ENCODE measurements around the gene SHKBP1. TPM values are rescaled to one million over a fixed set of nuclear protein-coding genes. Genes with fewer than 3 reads are reported as not detected.

The SHKBP1 gene
- total RNA-seq, 1 experiment from 2014 or later, result 49.7 TPM

DNA sequence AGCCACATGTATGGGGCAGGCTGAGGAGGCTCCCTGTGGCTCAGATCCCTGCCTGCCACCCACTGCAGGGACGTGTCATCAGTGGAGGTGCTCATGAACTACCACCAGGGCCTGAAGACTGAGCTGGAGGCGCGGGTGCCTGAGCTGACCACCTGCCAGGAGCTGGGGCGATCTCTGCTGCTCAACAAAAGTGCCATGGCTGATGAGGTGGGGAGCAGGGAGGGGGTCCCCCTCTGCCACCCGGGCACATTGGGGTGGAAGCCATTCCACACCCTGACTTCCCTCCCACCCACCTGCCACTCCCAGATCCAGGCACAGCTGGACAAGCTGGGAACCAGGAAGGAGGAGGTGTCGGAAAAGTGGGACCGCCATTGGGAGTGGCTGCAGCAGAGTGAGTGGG is 11.3 kb upstream of the SHKBP1 start:
- H3K36me3 ChIP-seq (ENCODE audit: insufficient read depth, low read length), result no peaks in the 10 kb centered on the region
- no peak overlapping the region for H3K27ac ChIP-seq (ENCODE audit: low read length)
- H3K4me2 ChIP-seq (ENCODE audit: low read depth, low read length, poor library complexity, severe bottlenecking), result no peak overlapping the region
- H3K4me1 ChIP-seq (ENCODE audit: low read length), result peaks cover 5% of the 10 kb centered on the region
- H3K9me3 ChIP-seq (ENCODE audit: low read length), result no peaks in the 10 kb centered on the region
- no peaks in the 10 kb centered on the region for H4K20me1 ChIP-seq (ENCODE audit: insufficient read depth, low read depth, low read length)
- no peaks in the 10 kb centered on the region for H3K79me2 ChIP-seq (ENCODE audit: low read length)
- H3K27me3 ChIP-seq (ENCODE audit: low read length), result no peaks in the 10 kb centered on the region
- no peak for DNase-seq
- no peak overlapping the region for H3K4me3 ChIP-seq (ENCODE audit: low read length)
- no peak overlapping the region for H3K9ac ChIP-seq (ENCODE audit: low read length)
- H3K9me2 ChIP-seq (replicated peaks; ENCODE audit: insufficient read depth, low read length), result no peaks in the 10 kb centered on the region
- H2AFZ ChIP-seq (ENCODE audit: low read length), result no peak overlapping the region

GRCh38 chr19:40565910-40566495 is 10.7 kb upstream of the SHKBP1 start:
- peaks cover 7% of the 10 kb centered on the region for H3K4me1 ChIP-seq (ENCODE audit: low read length)
- H3K36me3 ChIP-seq (ENCODE audit: insufficient read depth, low read length), result no peaks in the 10 kb centered on the region
- H3K27ac ChIP-seq (ENCODE audit: low read length), result no peak overlapping the region
- H3K4me3 ChIP-seq (ENCODE audit: low read length), result no peak overlapping the region
- no peaks in the 10 kb centered on the region for H3K79me2 ChIP-seq (ENCODE audit: low read length)
- no peak overlapping the region for H2AFZ ChIP-seq (ENCODE audit: low read length)
- no peaks in the 10 kb centered on the region for H3K9me3 ChIP-seq (ENCODE audit: low read length)
- DNase-seq, result no peak
- no peak overlapping the region for H3K4me2 ChIP-seq (ENCODE audit: low read depth, low read length, poor library complexity, severe bottlenecking)
- no peaks in the 10 kb centered on the region for H4K20me1 ChIP-seq (ENCODE audit: insufficient read depth, low read depth, low read length)
- no peaks in the 10 kb centered on the region for H3K9me2 ChIP-seq (replicated peaks; ENCODE audit: insufficient read depth, low read length)
- no peaks in the 10 kb centered on the region for H3K27me3 ChIP-seq (ENCODE audit: low read length)
- H3K9ac ChIP-seq (ENCODE audit: low read length), result no peak overlapping the region

- Histone ChIP-seq H3K4me3 (ENCODE audit: low read length) (no peak overlapping the region), H3K9me3 (ENCODE audit: low read length) (no peaks in the 10 kb centered on the region), H3K9ac (ENCODE audit: low read length) (no peak overlapping the region), H3K4me2 (ENCODE audit: low read depth, low read length, poor library complexity, severe bottlenecking) (no peak overlapping the region), H3K4me1 (ENCODE audit: low read length) (peaks cover 15% of the 10 kb centered on the region), H2AFZ (ENCODE audit: low read length) (no peak overlapping the region), H3K27me3 (ENCODE audit: low read length) (no peaks in the 10 kb centered on the region), H3K36me3 (ENCODE audit: insufficient read depth, low read length) (no peaks in the 10 kb centered on the region), H3K79me2 (ENCODE audit: low read length) (no peaks in the 10 kb centered on the region), H3K9me2 (replicated peaks; ENCODE audit: insufficient read depth, low read length) (no peaks in the 10 kb centered on the region), H4K20me1 (ENCODE audit: insufficient read depth, low read depth, low read length) (no peaks in the 10 kb centered on the region), H3K27ac (ENCODE audit: low read length) (no peak overlapping the region)
- no peak for DNase-seq
These were observed 9.5 kb upstream of the SHKBP1 start for GRCh38 chr19:40567040-40567749.

GRCh38 chr19:40567750-40568494 is 8.8 kb upstream of the SHKBP1 start:
- H3K27ac ChIP-seq (ENCODE audit: low read length), result no peak overlapping the region
- no peak overlapping the region for H3K9ac ChIP-seq (ENCODE audit: low read length)
- no peak overlapping the region for H3K4me2 ChIP-seq (ENCODE audit: low read depth, low read length, poor library complexity, severe bottlenecking)
- no peak overlapping the region for H2AFZ ChIP-seq (ENCODE audit: low read length)
- no peaks in the 10 kb centered on the region for H3K36me3 ChIP-seq (ENCODE audit: insufficient read depth, low read length)
- peaks cover 15% of the 10 kb centered on the region for H3K4me1 ChIP-seq (ENCODE audit: low read length)
- no peaks in the 10 kb centered on the region for H3K27me3 ChIP-seq (ENCODE audit: low read length)
- DNase-seq, result no peak
- no peaks in the 10 kb centered on the region for H3K79me2 ChIP-seq (ENCODE audit: low read length)
- no peaks in the 10 kb centered on the region for H3K9me3 ChIP-seq (ENCODE audit: low read length)
- H3K4me3 ChIP-seq (ENCODE audit: low read length), result no peak overlapping the region
- no peaks in the 10 kb centered on the region for H3K9me2 ChIP-seq (replicated peaks; ENCODE audit: insufficient read depth, low read length)
- H4K20me1 ChIP-seq (ENCODE audit: insufficient read depth, low read depth, low read length), result no peaks in the 10 kb centered on the region

DNA sequence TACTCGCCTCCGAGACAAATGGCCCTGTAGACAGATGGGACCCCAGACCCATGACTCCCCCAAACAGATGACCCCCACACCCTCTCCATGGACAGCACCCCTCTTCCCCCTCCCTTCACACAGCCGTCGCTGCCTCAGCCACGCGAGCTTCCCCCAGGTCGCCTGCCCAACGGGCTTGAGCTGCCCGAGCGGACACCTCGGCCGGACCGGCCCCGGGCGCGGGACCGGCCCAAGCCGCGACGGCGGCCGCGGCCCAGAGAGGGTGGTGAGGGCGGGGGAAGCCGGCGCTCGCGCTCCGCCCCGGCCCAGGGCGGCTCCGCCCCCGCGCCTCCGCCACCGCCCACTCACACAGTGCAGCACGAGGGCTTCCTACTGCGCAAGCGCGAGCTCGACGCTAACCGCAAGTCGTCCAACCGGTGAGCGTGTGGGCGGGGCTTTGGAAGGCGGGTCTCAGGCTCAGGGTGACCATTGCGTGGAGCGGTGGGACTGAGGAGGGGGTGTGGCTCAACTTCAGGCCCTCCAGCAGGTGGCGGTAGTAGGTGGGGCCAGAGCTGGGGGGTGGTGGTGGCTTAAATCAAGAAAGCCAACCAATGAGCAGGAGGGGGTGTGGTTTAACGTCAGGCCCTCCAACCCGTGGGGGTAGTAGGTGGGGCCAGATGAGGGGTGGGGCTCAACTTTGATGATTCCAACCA is 6.2 kb upstream of the SHKBP1 start:
- H3K4me3 ChIP-seq (ENCODE audit: low read length), result peak overlapping the region; percentile 52
- peak; percentile 100 for DNase-seq
- no peak overlapping the region for H3K27ac ChIP-seq (ENCODE audit: low read length)

DNA sequence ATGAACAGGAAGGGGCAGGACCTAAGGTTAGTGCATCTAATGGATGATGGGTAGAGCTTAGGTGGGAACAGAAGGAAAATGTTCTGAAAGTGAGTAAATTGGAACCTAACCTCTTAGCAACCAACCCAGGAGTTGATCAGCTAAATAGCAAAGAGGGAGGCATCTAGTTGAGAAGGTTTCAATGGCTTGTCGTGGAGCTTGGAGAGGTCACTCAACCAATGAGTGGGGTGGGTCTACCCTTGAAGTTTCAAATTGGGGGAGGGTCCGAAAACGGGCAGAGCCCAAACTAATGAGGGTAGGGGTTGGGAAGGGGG is 5.7 kb upstream of the SHKBP1 start:
- no peaks in the 10 kb centered on the region for H3K9me2 ChIP-seq (replicated peaks; ENCODE audit: insufficient read depth, low read length)
- H3K4me2 ChIP-seq (ENCODE audit: low read depth, low read length, poor library complexity, severe bottlenecking), result peak overlapping the region; percentile 61
- H3K9me3 ChIP-seq (ENCODE audit: low read length), result no peaks in the 10 kb centered on the region
- H2AFZ ChIP-seq (ENCODE audit: low read length), result peak overlapping the region; percentile 73; the same call in 1 of the 2 replicates
- H4K20me1 ChIP-seq (ENCODE audit: insufficient read depth, low read depth, low read length), result no peaks in the 10 kb centered on the region
- H3K9ac ChIP-seq (ENCODE audit: low read length), result peak overlapping the region; percentile 18
- H3K27ac ChIP-seq (ENCODE audit: low read length), result no peak overlapping the region
- H3K79me2 ChIP-seq (ENCODE audit: low read length), result no peaks in the 10 kb centered on the region
- peak overlapping the region; percentile 52 for H3K4me3 ChIP-seq (ENCODE audit: low read length)
- peaks cover 16% of the 10 kb centered on the region for H3K4me1 ChIP-seq (ENCODE audit: low read length)
- H3K27me3 ChIP-seq (ENCODE audit: low read length), result no peaks in the 10 kb centered on the region
- H3K36me3 ChIP-seq (ENCODE audit: insufficient read depth, low read length), result no peaks in the 10 kb centered on the region
- no peak for DNase-seq

More for the DNA sequence above, 6.2 kb upstream of the SHKBP1 start:
- Histone ChIP-seq H3K9me2 (replicated peaks; ENCODE audit: insufficient read depth, low read length) (no peaks in the 10 kb centered on the region), H3K36me3 (ENCODE audit: insufficient read depth, low read length) (no peaks in the 10 kb centered on the region), H3K4me2 (ENCODE audit: low read depth, low read length, poor library complexity, severe bottlenecking) (peak overlapping the region; percentile 61), H3K27me3 (ENCODE audit: low read length) (no peaks in the 10 kb centered on the region), H3K9ac (ENCODE audit: low read length) (peak overlapping the region; percentile 65), H3K9me3 (ENCODE audit: low read length) (no peaks in the 10 kb centered on the region), H2AFZ (ENCODE audit: low read length) (peak overlapping the region; percentile 79; the same call in 1 of the 2 replicates), H3K79me2 (ENCODE audit: low read length) (no peaks in the 10 kb centered on the region), H3K4me1 (ENCODE audit: low read length) (peaks cover 15% of the 10 kb centered on the region), H4K20me1 (ENCODE audit: insufficient read depth, low read depth, low read length) (no peaks in the 10 kb centered on the region)

DNA sequence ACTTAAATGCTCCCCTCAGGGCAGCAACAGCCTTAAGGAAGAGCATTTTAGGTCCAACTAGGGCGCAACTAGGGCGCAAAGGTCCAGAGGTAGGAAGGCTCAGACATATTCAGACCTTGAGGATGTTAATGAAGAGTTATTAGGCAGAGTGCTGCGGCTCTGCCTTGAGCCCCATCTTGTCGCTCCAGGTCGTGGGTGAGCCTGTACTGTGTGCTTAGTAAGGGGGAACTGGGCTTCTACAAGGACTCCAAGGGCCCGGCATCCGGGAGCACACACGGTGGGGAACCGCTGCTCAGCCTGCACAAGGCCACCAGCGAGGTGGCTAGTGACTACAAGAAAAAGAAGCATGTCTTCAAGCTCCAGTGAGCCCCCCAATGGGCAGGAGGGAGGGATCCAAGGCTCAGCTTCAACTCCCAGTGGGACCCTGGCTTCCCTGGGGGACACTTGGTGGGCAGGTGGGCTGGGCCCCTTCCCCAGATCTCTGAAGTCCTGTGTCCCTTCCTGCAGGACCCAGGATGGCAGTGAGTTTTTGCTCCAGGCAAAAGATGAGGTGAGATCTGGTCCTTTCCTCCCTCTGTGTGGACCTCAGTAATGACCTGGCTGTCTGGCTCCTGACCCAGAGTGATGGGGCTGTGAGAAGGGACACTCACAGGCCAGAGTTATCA is 4.7 kb upstream of the SHKBP1 start:
- Histone ChIP-seq H3K4me1 (ENCODE audit: low read length) (peaks cover 21% of the 10 kb centered on the region), H3K4me2 (ENCODE audit: low read depth, low read length, poor library complexity, severe bottlenecking) (no peak overlapping the region), H3K4me3 (ENCODE audit: low read length) (no peak overlapping the region), H3K9me3 (ENCODE audit: low read length) (no peaks in the 10 kb centered on the region), H2AFZ (ENCODE audit: low read length) (no peak overlapping the region), H3K27me3 (ENCODE audit: low read length) (no peaks in the 10 kb centered on the region), H3K36me3 (ENCODE audit: insufficient read depth, low read length) (no peaks in the 10 kb centered on the region), H4K20me1 (ENCODE audit: insufficient read depth, low read depth, low read length) (no peaks in the 10 kb centered on the region), H3K9ac (ENCODE audit: low read length) (no peak overlapping the region), H3K9me2 (replicated peaks; ENCODE audit: insufficient read depth, low read length) (no peaks in the 10 kb centered on the region), H3K27ac (ENCODE audit: low read length) (no peak overlapping the region), H3K79me2 (ENCODE audit: low read length) (peaks cover 2% of the 10 kb centered on the region)
- no peak for DNase-seq

All from Karpas-422 (cell line).